ENCODE results near the gene ARHGEF17.
"Not testable (repeated sequence)": the region's sequence is repeated elsewhere in the genome, so short reads cannot be mapped to it uniquely, and the experiment has no call there.

Gene ARHGEF17

GRCh38 chr11:73308003-73308960 is at the start of gene ARHGEF17:
ARHGEF17 (plus strand) TSS chr11:73308276; CDS start chr11:73308639, 363 bp downstream.
- in situ Hi-C loops (cut with HindIII; ENCODE audit: low pct_ligation_motif_present, low pct_unique_long_range_greater_than_20kb, low sequenced_read_pairs): no loop called here
- DNase-seq: peak; percentile 71

- in situ Hi-C loops (cut with HindIII; ENCODE audit: low pct_ligation_motif_present, low pct_unique_long_range_greater_than_20kb, low sequenced_read_pairs): no loop called here
- no peak for DNase-seq
These were observed 48.5 kb upstream of the ARHGEF17 start for GRCh38 chr11:73259406-73260126.

GRCh38 chr11:73260127-73260457 is 48.0 kb upstream of the ARHGEF17 start:
- DNase-seq: no peak
- in situ Hi-C loops (cut with HindIII; ENCODE audit: low pct_ligation_motif_present, low pct_unique_long_range_greater_than_20kb, low sequenced_read_pairs): no loop called here

- in situ Hi-C loops (cut with HindIII; ENCODE audit: low pct_ligation_motif_present, low pct_unique_long_range_greater_than_20kb, low sequenced_read_pairs): no loop called here
- DNase-seq: no peak
These were observed 45.1 kb upstream of the ARHGEF17 start for GRCh38 chr11:73262851-73263495.

- in situ Hi-C loops (cut with HindIII; ENCODE audit: low pct_ligation_motif_present, low pct_unique_long_range_greater_than_20kb, low sequenced_read_pairs): no loop called here
- DNase-seq: no peak
These were observed 44.4 kb upstream of the ARHGEF17 start for GRCh38 chr11:73263640-73264039.

- no peak for DNase-seq
- in situ Hi-C loops (cut with HindIII; ENCODE audit: low pct_ligation_motif_present, low pct_unique_long_range_greater_than_20kb, low sequenced_read_pairs): no loop called here
These were observed 42.7 kb upstream of the ARHGEF17 start for GRCh38 chr11:73265278-73265810.

GRCh38 chr11:73265853-73266645 is 42.0 kb upstream of the ARHGEF17 start:
- in situ Hi-C loops (cut with HindIII; ENCODE audit: low pct_ligation_motif_present, low pct_unique_long_range_greater_than_20kb, low sequenced_read_pairs): no loop called here
- DNase-seq: no peak

GRCh38 chr11:73266646-73267020 is 41.4 kb upstream of the ARHGEF17 start:
- in situ Hi-C loops (cut with HindIII; ENCODE audit: low pct_ligation_motif_present, low pct_unique_long_range_greater_than_20kb, low sequenced_read_pairs): no loop called here
- DNase-seq: no peak

GRCh38 chr11:73267122-73267846 is 40.8 kb upstream of the ARHGEF17 start:
- in situ Hi-C loops (cut with HindIII; ENCODE audit: low pct_ligation_motif_present, low pct_unique_long_range_greater_than_20kb, low sequenced_read_pairs): no loop called here
- DNase-seq: no peak

GRCh38 chr11:73267906-73268540 is 40.1 kb upstream of the ARHGEF17 start:
- in situ Hi-C loops (cut with HindIII; ENCODE audit: low pct_ligation_motif_present, low pct_unique_long_range_greater_than_20kb, low sequenced_read_pairs): no loop called here
- no peak for DNase-seq

GRCh38 chr11:73268671-73269271 is 39.3 kb upstream of the ARHGEF17 start:
- no peak for DNase-seq
- in situ Hi-C loops (cut with HindIII; ENCODE audit: low pct_ligation_motif_present, low pct_unique_long_range_greater_than_20kb, low sequenced_read_pairs): no loop called here

GRCh38 chr11:73269459-73270015 is 38.5 kb upstream of the ARHGEF17 start:
- DNase-seq: no peak
- in situ Hi-C loops (cut with HindIII; ENCODE audit: low pct_ligation_motif_present, low pct_unique_long_range_greater_than_20kb, low sequenced_read_pairs): no loop called here

- no peak for DNase-seq
- in situ Hi-C loops (cut with HindIII; ENCODE audit: low pct_ligation_motif_present, low pct_unique_long_range_greater_than_20kb, low sequenced_read_pairs): no loop called here
These were observed 37.8 kb upstream of the ARHGEF17 start for GRCh38 chr11:73270016-73270854.

GRCh38 chr11:73270855-73271477 is 37.1 kb upstream of the ARHGEF17 start:
- in situ Hi-C loops (cut with HindIII; ENCODE audit: low pct_ligation_motif_present, low pct_unique_long_range_greater_than_20kb, low sequenced_read_pairs): no loop called here
- DNase-seq: no peak

- DNase-seq; in situ Hi-C loops (cut with HindIII; ENCODE audit: low pct_ligation_motif_present, low pct_unique_long_range_greater_than_20kb, low sequenced_read_pairs): not testable (repeated sequence)
These were observed 36.6 kb upstream of the ARHGEF17 start for GRCh38 chr11:73271478-73271865.
